Measurements from ENCODE around the gene C1QTNF3.

GRCh38 chr5:34022121-34022705 lies 20.8 kb downstream of the C1QTNF3 start:
- TF ChIP-seq CTCF (conservative IDR thresholded peaks at IDR 0.05) (no peak), ZFX (IDR thresholded peaks at IDR 0.05) (no peak)

All from C4-2B (cell line).